ENCODE results near the gene WDR90.

The WDR90 gene

DNA sequence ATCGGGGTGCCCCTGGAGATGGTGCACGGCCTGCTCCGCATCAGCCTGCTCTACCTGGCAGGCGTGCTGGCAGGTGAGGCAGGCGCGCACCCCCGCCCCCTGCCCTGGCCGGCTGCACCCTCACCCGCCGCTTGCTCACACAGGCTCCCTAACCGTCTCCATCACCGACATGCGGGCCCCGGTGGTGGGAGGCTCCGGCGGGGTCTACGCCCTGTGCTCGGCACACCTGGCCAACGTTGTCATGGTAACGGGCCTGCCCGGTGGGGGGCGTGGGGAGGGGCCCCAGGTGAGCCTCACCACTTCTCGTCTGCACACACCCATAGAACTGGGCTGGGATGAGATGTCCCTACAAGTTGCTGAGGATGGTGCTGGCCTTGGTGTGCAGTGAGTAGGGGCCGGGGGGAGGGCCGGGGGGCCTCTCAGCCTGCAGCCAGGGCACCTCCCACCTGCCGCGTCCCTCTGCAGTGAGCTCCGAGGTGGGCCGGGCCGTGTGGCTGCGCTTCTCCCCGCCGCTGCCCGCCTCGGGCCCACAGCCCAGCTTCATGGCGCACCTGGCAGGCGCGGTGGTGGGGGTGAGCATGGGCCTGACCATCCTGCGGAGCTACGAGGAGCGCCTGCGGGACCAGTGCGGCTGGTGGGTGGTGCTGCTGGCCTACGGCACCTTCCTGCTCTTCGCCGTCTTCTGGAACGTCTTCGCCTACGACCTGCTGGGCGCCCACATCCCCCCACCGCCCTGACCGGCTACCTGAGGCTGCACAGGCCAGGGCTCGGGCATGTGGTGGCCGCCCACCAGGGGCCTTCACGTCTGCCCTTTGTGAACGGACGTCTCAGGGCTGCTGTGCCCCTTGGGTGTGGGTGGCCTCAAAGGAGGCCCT is 28.4 kb downstream of the WDR90 start:
- H3K36me3 ChIP-seq: peaks cover 34% of the 10 kb centered on the region
- H3K4me1 ChIP-seq: peaks cover 14% of the 10 kb centered on the region
- H3K27me3 ChIP-seq: no peaks in the 10 kb centered on the region
- DNase-seq: no peak
- H3K4me3 ChIP-seq (ENCODE audit: low read depth, low read length): no peak overlapping the region
- TF ChIP-seq, protein P1, sequence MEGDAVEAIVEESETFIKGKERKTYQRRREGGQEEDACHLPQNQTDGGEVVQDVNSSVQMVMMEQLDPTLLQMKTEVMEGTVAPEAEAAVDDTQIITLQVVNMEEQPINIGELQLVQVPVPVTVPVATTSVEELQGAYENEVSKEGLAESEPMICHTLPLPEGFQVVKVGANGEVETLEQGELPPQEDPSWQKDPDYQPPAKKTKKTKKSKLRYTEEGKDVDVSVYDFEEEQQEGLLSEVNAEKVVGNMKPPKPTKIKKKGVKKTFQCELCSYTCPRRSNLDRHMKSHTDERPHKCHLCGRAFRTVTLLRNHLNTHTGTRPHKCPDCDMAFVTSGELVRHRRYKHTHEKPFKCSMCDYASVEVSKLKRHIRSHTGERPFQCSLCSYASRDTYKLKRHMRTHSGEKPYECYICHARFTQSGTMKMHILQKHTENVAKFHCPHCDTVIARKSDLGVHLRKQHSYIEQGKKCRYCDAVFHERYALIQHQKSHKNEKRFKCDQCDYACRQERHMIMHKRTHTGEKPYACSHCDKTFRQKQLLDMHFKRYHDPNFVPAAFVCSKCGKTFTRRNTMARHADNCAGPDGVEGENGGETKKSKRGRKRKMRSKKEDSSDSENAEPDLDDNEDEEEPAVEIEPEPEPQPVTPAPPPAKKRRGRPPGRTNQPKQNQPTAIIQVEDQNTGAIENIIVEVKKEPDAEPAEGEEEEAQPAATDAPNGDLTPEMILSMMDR (IDR thresholded peaks at IDR 0.05; ENCODE audit: low read depth, low read length): no peak
- no peaks in the 10 kb centered on the region for H3K9me3 ChIP-seq

DNA sequence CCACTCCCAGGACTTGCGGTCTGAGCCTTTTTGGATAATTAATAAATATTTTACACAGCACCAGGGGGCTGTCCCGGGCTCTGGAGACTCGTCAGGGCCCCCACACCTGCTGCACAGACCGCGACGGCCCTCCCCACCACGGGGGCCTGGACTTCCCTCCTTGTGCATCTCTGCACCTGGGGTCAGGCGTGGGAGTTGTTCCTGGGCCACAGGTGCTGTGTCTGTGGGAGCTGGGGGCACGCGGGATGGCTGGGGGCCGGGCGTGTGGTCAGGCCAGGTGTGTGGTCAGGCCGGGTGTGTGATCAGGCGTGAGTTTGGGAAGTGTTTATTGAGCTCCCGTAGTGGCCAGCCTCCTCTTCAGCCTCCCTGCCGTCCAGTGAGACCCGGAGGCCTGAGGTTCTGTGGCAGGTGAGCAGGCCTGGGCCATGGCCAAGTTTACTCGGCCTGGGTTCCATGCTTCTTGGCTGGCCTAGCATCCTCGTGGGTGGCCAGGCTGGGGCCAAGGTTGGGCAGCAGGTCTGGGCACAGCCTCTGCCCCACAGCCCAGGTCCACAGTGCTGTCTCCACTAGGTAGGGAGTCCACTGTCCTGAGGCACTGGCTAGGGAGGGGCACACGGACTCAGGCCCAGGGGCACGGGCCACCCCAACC is 29.2 kb downstream of the WDR90 start:
- no peak overlapping the region for H3K4me3 ChIP-seq (ENCODE audit: low read depth, low read length)
- H3K4me1 ChIP-seq: peaks cover 14% of the 10 kb centered on the region
- TF ChIP-seq, protein P1 (IDR thresholded peaks at IDR 0.05; ENCODE audit: low read depth, low read length): no peak
- DNase-seq: no peak
- H3K36me3 ChIP-seq: peaks cover 34% of the 10 kb centered on the region
- H3K27me3 ChIP-seq: no peaks in the 10 kb centered on the region
- no peaks in the 10 kb centered on the region for H3K9me3 ChIP-seq

DNA sequence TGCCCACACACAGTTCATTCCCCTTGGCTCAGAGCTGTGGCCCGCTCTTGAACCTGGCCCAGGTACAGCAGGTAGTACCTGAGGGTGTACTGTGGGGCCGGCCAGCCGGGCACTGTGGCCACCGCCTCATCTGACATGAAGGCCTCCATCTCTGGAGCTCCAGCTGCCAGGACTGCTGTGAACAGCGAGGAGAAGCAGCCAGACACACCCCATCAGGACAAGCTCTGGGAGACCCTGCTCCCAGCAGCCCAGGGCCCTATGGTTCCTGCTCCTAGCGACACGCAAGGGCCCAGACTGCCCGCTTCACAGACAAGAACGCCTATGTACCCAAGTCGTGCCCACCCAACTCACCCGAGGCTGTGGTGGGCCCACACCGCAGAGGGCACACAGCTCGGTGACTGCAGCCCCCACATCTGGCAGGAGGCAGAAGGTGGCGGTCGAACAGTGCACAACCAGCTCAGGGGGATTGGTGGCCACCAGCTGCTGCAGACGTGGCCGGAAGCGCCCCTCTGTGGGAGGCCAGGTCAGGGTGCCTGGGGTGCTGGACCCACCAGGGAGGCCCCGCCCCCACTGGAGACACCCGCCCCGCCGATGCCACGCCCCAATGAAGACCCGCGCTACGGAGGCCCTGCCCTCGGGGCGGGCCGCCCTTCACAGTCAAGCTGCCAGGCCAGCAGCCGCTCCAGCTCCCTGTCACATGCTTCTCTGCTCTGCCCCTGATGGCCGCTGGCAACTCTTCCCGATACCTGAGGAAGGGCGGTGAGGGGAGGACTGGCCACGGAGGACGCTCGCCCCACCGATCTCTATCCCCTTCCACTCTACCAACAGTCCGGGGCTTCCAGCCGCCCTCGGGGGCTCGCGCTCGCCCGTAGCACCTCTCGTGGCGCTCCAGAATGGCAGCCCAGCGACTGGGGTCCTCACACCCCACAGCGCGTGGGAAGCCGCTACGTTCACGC is 30.0 kb downstream of the WDR90 start:
- Histone ChIP-seq H3K9me3 (no peaks in the 10 kb centered on the region), H3K27me3 (no peaks in the 10 kb centered on the region), H3K36me3 (peaks cover 30% of the 10 kb centered on the region), H3K4me1 (peaks cover 14% of the 10 kb centered on the region), H3K4me3 (ENCODE audit: low read depth, low read length) (peak overlapping the region; percentile 58)
- peak; percentile 90 for DNase-seq
- TF ChIP-seq, protein P1 (IDR thresholded peaks at IDR 0.05; ENCODE audit: low read depth, low read length): no peak

DNA sequence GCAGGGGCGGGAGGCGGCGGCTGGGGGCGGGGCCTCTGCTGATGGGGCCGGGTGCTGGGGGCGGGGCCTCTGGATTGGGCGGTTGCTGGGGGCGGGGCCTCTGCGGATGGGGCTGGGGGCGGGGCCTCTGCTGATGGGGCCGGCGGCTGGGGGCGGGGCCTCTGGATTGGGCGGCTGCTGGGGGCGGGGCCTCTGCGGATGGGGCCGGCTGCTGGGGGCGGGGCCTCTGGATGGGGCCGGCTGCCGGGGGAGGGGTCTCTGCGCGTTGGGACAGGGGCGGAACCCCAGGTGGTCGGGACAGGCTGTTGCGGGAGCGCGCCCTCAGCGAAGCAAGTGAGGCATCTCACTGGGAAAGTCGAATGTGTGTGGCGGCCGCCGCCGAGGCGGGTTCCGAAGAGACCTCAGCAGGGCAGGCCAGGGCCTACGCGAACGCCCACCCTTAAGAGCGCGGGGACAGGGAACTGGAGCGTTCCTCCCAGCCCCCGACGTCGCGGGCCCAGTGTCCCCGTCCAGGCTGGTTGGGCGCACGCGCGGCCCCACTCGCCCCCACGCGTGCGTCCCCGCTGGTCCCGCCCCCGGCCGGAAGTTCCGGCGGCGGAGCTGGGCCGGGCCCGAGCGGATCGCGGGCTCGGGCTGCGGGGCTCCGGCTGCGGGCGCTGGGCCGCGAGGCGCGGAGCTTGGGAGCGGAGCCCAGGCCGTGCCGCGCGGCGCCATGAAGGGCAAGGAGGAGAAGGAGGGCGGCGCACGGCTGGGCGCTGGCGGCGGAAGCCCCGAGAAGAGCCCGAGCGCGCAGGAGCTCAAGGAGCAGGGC is 30.9 kb downstream of the WDR90 start, which contains the start of gene STUB1:
Gene STUB1, plus strand, starts transcription at position 597 of the 811 bp plus-strand sequence. Its CDS starts 116 bp downstream, at position 713.
- peak; percentile 95 for DNase-seq
- Histone ChIP-seq H3K9me3 (no peaks in the 10 kb centered on the region), H3K36me3 (peaks cover 30% of the 10 kb centered on the region), H3K27me3 (no peaks in the 10 kb centered on the region), H3K4me1 (peaks cover 14% of the 10 kb centered on the region), H3K4me3 (ENCODE audit: low read depth, low read length) (peak within 1 kb of the TSS; percentile 91)
- TF ChIP-seq, protein P1 (IDR thresholded peaks at IDR 0.05; ENCODE audit: low read depth, low read length): no peak

DNA sequence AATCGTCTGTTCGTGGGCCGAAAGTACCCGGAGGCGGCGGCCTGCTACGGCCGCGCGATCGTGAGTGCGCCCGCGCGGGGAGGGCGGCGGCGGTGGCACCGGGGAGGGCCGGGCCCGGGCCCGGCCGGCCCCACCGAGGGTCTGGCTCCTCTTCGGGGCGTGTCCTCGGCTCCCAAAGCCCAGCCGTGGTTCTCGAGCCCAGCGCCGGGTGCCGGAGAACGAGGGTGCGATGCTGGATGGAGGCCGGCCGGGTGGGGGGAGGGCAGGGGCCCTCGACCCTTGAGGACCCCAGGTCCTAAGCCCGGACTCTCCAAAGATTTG is 31.4 kb downstream of the WDR90 start:
- H3K36me3 ChIP-seq: peaks cover 35% of the 10 kb centered on the region
- H3K4me1 ChIP-seq: peaks cover 15% of the 10 kb centered on the region
- H3K4me3 ChIP-seq (ENCODE audit: low read depth, low read length): peak overlapping the region; percentile 91
- TF ChIP-seq, protein P1 (IDR thresholded peaks at IDR 0.05; ENCODE audit: low read depth, low read length): no peak
- H3K9me3 ChIP-seq: no peaks in the 10 kb centered on the region
- H3K27me3 ChIP-seq: no peaks in the 10 kb centered on the region
- no peak for DNase-seq
